Activated naive CD8-positive, alpha-beta T cell treated with anti-CD3 and anti-CD28 coated beads, Interleukin-2, amount 10 ng/mL, durations not matched to agents 7 days and 5 days (primary cell): ENCODE data around the gene RAB7B. TPM values are rescaled to one million over a fixed set of nuclear protein-coding genes. Genes with fewer than 3 reads are reported as not detected.

Experiments used
- ATAC-seq: fragments of 150-1000 bp; cut with Tn5 transposase; one replicate; pipeline ENCODE4 v1.10.0; 2021; ENCODE audit warnings: low read depth, moderate library complexity
- POLR2A ChIA-PET: fragments of 350-600 bp; sonication (Branson Sonifier 250); formaldehyde crosslinking; loops from one replicate; lab custom pipeline; 2021; ENCODE audit warnings: antibody characterized with exemption; lab: Charles Lee
- DNase-seq: peaks from one replicate; pipeline ENCODE4 v3.0.0; 2021
- H3K27ac Mint-ChIP-seq: one replicate; pipeline ENCODE4 v1.8.0; 2022; ENCODE audit warnings: mild to moderate bottlenecking, mixed read lengths
- H3K27me3 Mint-ChIP-seq: one replicate; pipeline ENCODE4 v1.8.0; 2022; ENCODE audit warnings: mild to moderate bottlenecking, moderate library complexity, mixed read lengths
- H3K36me3 Mint-ChIP-seq: one replicate; pipeline ENCODE4 v1.8.0; 2021; ENCODE audit warnings: mild to moderate bottlenecking, mixed read lengths
- H3K4me1 Mint-ChIP-seq: one replicate; pipeline ENCODE4 v1.8.0; 2021; ENCODE audit warnings: mixed read lengths
- H3K4me3 Mint-ChIP-seq: one replicate; pipeline ENCODE4 v1.8.0; 2022; ENCODE audit warnings: mild to moderate bottlenecking, moderate library complexity, mixed read lengths
- H3K9me3 Mint-ChIP-seq: one replicate; pipeline ENCODE4 v1.8.0; 2021; ENCODE audit warnings: mixed read lengths
- total RNA-seq, 2 experiments: library from RNA; stranded (reverse); gene quantifications; one replicate each; pipeline ENCODE4 v1.2.3, GENCODE V29; 2021

Gene RAB7B
- total RNA-seq, 2 experiments from 2014 or later: 0.80 to 0.91 TPM

GRCh38 chr1:205951746-205952145 lies 51.4 kb downstream of the RAB7B start:
- H3K27ac Mint-ChIP-seq: no peak overlapping the region
- ATAC-seq (no peak), DNase-seq (no peak)
- POLR2A ChIA-PET: no interaction called here
- no peaks in the 10 kb centered on the region for H3K9me3 Mint-ChIP-seq
- H3K27me3 Mint-ChIP-seq: peaks cover 19% of the 10 kb centered on the region
- no peaks in the 10 kb centered on the region for H3K36me3 Mint-ChIP-seq
- H3K4me3 Mint-ChIP-seq: no peak overlapping the region
- H3K4me1 Mint-ChIP-seq: no peaks in the 10 kb centered on the region

GRCh38 chr1:205950826-205951549 lies 52.2 kb downstream of the RAB7B start:
- H3K4me1 Mint-ChIP-seq: no peaks in the 10 kb centered on the region
- H3K36me3 Mint-ChIP-seq: no peaks in the 10 kb centered on the region
- DNase-seq (no peak), ATAC-seq (no peak)
- no peak overlapping the region for H3K4me3 Mint-ChIP-seq
- no peak overlapping the region for H3K27ac Mint-ChIP-seq
- H3K9me3 Mint-ChIP-seq: no peaks in the 10 kb centered on the region
- H3K27me3 Mint-ChIP-seq: peaks cover 18% of the 10 kb centered on the region
- POLR2A ChIA-PET: interaction anchor here (0.5 to 0.6 kb wide), 2 partner anchors 547 to 827 kb away, joined by 3 read pairs; no protein-coding TSS in a partner anchor

GRCh38 chr1:205950280-205950679 lies 52.9 kb downstream of the RAB7B start:
- POLR2A ChIA-PET: no interaction called here
- Mint-ChIP-seq H3K36me3 (no peaks in the 10 kb centered on the region), H3K4me1 (no peaks in the 10 kb centered on the region), H3K4me3 (no peak overlapping the region), H3K27me3 (peaks cover 17% of the 10 kb centered on the region), H3K9me3 (no peaks in the 10 kb centered on the region), H3K27ac (no peak overlapping the region)
- DNase-seq (no peak), ATAC-seq (no peak)

DNA sequence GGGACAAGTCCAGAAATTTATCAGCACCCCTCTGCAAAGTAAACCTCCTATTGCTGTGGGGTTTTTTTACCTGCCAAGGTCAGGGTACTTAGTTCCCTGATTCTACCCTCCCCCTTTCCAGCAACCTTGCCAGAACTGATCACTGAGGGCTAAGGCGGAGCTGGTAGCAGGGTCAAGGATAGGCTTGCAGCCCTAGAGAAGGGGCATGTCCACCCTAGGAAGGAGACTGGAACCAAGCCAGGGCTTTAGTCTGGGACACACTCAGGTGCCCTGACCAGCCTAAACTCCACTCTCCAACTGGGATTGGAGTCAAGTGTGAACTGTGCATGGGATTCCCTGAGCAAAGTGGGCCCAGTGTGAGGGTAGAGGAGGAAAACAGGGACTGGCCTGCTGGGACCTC lies 53.4 kb downstream of the RAB7B start:
- H3K9me3 Mint-ChIP-seq: no peaks in the 10 kb centered on the region
- DNase-seq (no peak), ATAC-seq (no peak)
- H3K27me3 Mint-ChIP-seq: peaks cover 16% of the 10 kb centered on the region
- H3K4me3 Mint-ChIP-seq: no peak overlapping the region
- H3K4me1 Mint-ChIP-seq: no peaks in the 10 kb centered on the region
- no peak overlapping the region for H3K27ac Mint-ChIP-seq
- POLR2A ChIA-PET: no interaction called here
- no peaks in the 10 kb centered on the region for H3K36me3 Mint-ChIP-seq

DNA sequence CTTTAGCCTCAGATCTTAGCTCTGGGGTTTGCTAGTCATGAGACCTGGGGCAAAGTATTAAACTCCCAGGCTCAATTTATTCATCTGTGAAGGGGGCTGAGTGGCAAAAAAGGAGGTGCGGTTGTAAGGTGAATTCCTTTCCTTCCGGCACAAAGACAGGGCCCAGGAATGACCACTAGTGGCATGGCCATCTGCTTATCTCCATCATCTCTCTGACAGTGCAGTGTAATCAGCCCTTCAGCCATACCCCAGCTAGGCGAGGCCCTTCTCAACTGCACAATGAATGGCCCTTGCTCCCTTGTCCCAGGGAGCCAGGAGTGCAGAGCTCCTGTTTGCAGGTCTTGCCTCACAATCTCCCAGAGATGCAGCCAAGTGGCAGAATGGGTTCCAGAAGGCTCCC lies 54.3 kb downstream of the RAB7B start:
- DNase-seq: no peak
- peaks cover 13% of the 10 kb centered on the region for H3K27me3 Mint-ChIP-seq
- H3K36me3 Mint-ChIP-seq: no peaks in the 10 kb centered on the region
- H3K4me3 Mint-ChIP-seq: no peak overlapping the region
- POLR2A ChIA-PET: no interaction called here
- no peaks in the 10 kb centered on the region for H3K4me1 Mint-ChIP-seq
- no peaks in the 10 kb centered on the region for H3K9me3 Mint-ChIP-seq
- ATAC-seq: no peak
- no peak overlapping the region for H3K27ac Mint-ChIP-seq

GRCh38 chr1:205948039-205948438 lies 55.2 kb downstream of the RAB7B start:
- Mint-ChIP-seq H3K4me3 (no peak overlapping the region), H3K27ac (no peak overlapping the region), H3K9me3 (no peaks in the 10 kb centered on the region), H3K4me1 (peaks cover 3% of the 10 kb centered on the region), H3K27me3 (peaks cover 17% of the 10 kb centered on the region), H3K36me3 (no peaks in the 10 kb centered on the region)
- ATAC-seq (no peak), DNase-seq (no peak)
- POLR2A ChIA-PET: interaction anchor here (0.5 kb wide), 1 partner anchor 9 kb away, joined by 3 read pairs; no protein-coding TSS in a partner anchor

GRCh38 chr1:205947024-205947423 lies 56.2 kb downstream of the RAB7B start:
- Mint-ChIP-seq H3K4me3 (no peak overlapping the region), H3K4me1 (peaks cover 3% of the 10 kb centered on the region), H3K9me3 (no peaks in the 10 kb centered on the region), H3K27me3 (peaks cover 20% of the 10 kb centered on the region), H3K36me3 (no peaks in the 10 kb centered on the region), H3K27ac (no peak overlapping the region)
- DNase-seq (no peak), ATAC-seq (no peak)
- POLR2A ChIA-PET: no interaction called here

GRCh38 chr1:205945069-205945468 lies 58.1 kb downstream of the RAB7B start:
- no peaks in the 10 kb centered on the region for H3K36me3 Mint-ChIP-seq
- peaks cover 23% of the 10 kb centered on the region for H3K27me3 Mint-ChIP-seq
- no peaks in the 10 kb centered on the region for H3K9me3 Mint-ChIP-seq
- peaks cover 3% of the 10 kb centered on the region for H3K4me1 Mint-ChIP-seq
- DNase-seq: no peak
- H3K27ac Mint-ChIP-seq: no peak overlapping the region
- no peak for ATAC-seq
- H3K4me3 Mint-ChIP-seq: no peak overlapping the region
- POLR2A ChIA-PET: no interaction called here

DNA sequence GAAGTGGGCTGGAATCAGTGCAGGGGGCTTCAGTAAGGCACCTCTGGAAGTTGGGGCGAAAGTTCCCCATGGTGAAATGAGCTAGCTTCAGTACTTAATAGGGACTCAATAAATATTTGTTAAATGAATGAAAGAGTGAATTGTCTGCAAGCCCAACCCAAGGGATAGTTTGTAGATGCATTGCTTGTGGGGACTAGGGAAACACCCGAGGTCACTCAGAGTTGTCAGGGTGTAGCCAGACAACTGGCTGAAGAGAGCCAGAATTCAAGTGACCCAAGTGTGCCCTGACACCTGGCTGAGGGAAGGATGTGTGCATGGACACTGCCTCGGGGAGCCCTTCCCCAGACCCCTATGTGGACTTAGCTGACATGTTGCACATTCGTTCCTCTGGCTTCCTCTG lies 58.7 kb downstream of the RAB7B start:
- Mint-ChIP-seq H3K27me3 (peaks cover 26% of the 10 kb centered on the region), H3K27ac (no peak overlapping the region), H3K9me3 (no peaks in the 10 kb centered on the region), H3K4me1 (peaks cover 3% of the 10 kb centered on the region), H3K36me3 (no peaks in the 10 kb centered on the region), H3K4me3 (no peak overlapping the region)
- POLR2A ChIA-PET: no interaction called here
- ATAC-seq (no peak), DNase-seq (no peak)

DNA sequence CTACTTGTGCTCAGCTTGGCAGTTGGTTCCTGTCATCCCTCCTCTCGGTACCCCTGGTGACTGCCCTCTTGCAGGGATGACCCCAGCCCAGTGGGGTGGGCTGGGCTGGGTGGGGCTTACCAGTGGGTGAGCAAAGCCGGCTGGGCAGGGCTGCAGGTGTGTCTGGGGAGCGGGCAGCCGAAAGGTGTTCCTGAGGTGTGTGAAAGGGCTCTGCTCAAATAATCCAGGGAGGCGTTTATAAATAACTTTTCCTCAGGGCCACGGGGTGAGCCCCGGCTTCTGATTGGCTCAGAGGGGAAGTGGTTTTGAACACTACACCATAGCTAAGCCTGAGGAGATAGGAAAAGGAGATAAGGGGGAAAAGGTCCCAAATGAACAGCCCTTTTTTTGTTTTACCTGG lies 60.0 kb downstream of the RAB7B start, which contains the start of gene SLC26A9:
Gene SLC26A9 (minus strand): TSS at position 212 of the 400 bp plus-strand sequence. CDS start 7,636 bp downstream, outside the sequence.
- Mint-ChIP-seq H3K9me3 (no peaks in the 10 kb centered on the region), H3K4me3 (no peak within 1 kb of the TSS), H3K36me3 (no peaks in the 10 kb centered on the region), H3K4me1 (peaks cover 3% of the 10 kb centered on the region), H3K27ac (no peak within 1 kb of the TSS), H3K27me3 (peaks cover 36% of the 10 kb centered on the region)
- DNase-seq (no peak), ATAC-seq (no peak)
- POLR2A ChIA-PET: no interaction called here

DNA sequence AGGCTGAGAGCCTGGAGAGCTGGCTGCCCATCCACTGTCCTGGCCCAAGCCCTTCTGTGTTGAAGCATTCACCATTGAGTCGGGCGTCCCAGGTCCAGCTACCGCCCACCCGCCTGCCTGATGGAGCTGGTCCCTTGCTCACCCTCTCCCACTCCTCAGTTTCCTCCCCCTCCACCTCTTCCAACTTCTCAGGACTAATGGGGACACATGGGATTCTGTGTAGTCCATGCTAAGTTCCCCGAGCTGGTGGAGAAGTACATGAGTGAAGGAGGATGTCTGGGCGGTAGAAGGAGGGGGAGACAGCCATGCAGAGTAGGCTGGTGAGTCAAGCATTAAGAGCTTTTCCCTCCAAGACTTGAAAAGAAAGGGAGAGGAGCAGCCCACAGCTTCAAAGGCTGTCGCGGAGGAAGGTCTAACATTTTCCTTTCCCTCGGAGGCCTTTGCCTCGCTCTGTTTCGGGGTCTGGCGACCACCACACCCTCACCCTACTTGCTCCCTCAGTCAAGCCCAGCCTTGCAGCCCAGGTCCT lies 60.5 kb downstream of the RAB7B start:
- peaks cover 41% of the 10 kb centered on the region for H3K27me3 Mint-ChIP-seq
- H3K4me1 Mint-ChIP-seq: peaks cover 3% of the 10 kb centered on the region

GRCh38 chr1:205940710-205941109 lies 62.5 kb downstream of the RAB7B start:
- H3K4me1 Mint-ChIP-seq: peaks cover 3% of the 10 kb centered on the region

More for the DNA sequence above, 60.5 kb downstream of the RAB7B start:
- Mint-ChIP-seq H3K36me3 (no peaks in the 10 kb centered on the region), H3K4me3 (no peak overlapping the region), H3K27ac (no peak overlapping the region), H3K9me3 (no peaks in the 10 kb centered on the region)
- POLR2A ChIA-PET: no interaction called here
- ATAC-seq: no peak
- DNase-seq: no peak

DNA sequence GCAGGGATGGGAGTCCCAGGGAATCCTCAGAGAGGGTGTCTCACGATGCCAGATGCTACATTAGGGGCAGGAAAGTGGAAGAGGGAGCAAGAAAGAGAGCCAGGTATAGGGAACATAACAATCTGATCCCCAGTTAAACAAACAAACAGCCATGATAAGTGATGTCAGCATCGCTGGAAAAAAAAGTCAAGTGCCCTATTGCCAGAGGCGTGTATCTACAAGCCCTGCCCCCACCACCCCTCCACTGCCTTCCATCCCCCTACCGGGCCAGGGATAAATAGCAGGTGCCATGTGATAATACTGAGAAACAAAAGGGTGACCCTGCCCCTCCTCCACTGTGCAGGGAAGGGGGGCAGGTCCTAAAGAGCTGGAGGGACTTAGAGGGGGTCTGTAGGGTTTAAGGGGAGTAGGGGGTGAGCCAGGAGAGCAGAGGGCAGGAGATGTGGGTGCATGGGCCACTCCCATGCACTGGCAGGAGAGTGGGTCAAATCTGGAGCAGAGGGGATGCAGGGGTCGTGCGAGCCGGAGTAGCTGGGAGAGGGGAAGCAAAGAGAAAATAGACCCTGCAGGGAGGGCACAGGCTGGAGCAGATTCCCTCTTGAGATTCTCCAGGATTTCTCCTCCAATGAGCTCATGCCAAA lies 63.4 kb downstream of the RAB7B start:
- Mint-ChIP-seq H3K27ac (no peak overlapping the region), H3K4me3 (no peak overlapping the region), H3K36me3 (no peaks in the 10 kb centered on the region), H3K27me3 (peaks cover 40% of the 10 kb centered on the region), H3K9me3 (no peaks in the 10 kb centered on the region), H3K4me1 (peaks cover 3% of the 10 kb centered on the region)
- ATAC-seq (no peak), DNase-seq (no peak)
- POLR2A ChIA-PET: no interaction called here

More at GRCh38 chr1:205940710-205941109, 62.5 kb downstream of the RAB7B start:
- Mint-ChIP-seq H3K4me3 (no peak overlapping the region), H3K9me3 (no peaks in the 10 kb centered on the region), H3K36me3 (no peaks in the 10 kb centered on the region), H3K27ac (no peak overlapping the region), H3K27me3 (peaks cover 41% of the 10 kb centered on the region)
- ATAC-seq: no peak
- POLR2A ChIA-PET: no interaction called here
- no peak for DNase-seq

DNA sequence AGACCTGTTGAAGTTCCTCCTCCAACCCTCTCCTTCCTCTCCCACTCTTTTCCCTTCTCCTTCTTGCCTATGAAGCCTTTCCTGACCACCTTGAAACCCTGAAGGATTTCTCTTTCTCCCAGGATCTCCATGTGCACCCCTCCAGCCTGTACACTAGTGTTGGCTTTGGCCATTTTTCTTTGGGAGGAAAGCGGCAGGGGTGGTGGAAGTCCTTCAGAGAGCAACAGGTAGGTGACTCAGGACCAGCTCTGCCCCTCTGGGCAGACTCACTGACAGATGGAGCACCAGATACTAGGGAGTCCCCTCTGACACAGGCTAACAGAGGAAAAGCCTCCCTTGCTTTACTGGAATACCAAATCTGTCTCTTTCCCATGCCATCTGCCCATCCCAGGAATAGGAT lies 64.5 kb downstream of the RAB7B start:
- Mint-ChIP-seq H3K27me3 (peaks cover 34% of the 10 kb centered on the region), H3K27ac (no peak overlapping the region), H3K4me3 (no peak overlapping the region), H3K9me3 (no peaks in the 10 kb centered on the region), H3K4me1 (peaks cover 3% of the 10 kb centered on the region), H3K36me3 (no peaks in the 10 kb centered on the region)
- DNase-seq (no peak), ATAC-seq (no peak)
- POLR2A ChIA-PET: no interaction called here
